ENCODE measurements around the gene KLHL26.
A peak's percentile ranks its signal among the peaks of the same experiment; 100 is the strongest.

- TF ChIP-seq TCF7L2 (IDR thresholded peaks at IDR 0.05; ENCODE audit: low read depth, low read length) = no peak
- TF ChIP-seq CBX1 (IDR thresholded peaks at IDR 0.05; ENCODE audit: low read depth) = no peak
- no peak for TF ChIP-seq ZNF384 (IDR thresholded peaks at IDR 0.05; ENCODE audit: low read depth, low read length)
- peak in 1 of 2 experiments; percentile 44; a peak in 1 of 4 replicates for TF ChIP-seq TEAD1 (CRISPR knock-in tag; IDR thresholded peaks at IDR 0.05)
- no peak for TF ChIP-seq IRF1 (CRISPR knock-in tag; IDR thresholded peaks at IDR 0.05; ENCODE audit: borderline replicate concordance)
- no peak for TF ChIP-seq POLR2AphosphoS5 (IDR thresholded peaks at IDR 0.05; ENCODE audit: control insufficient read depth, insufficient read depth, low read depth, low read length)
- no peak for TF ChIP-seq BCLAF1 (IDR thresholded peaks at IDR 0.05; ENCODE audit: borderline replicate concordance in 1 of 2, control insufficient read depth in 1 of 2, low read depth in 2 of 2, low read length in 1 of 2)
These were observed 46.5 kb downstream of the KLHL26 start, which contains the start of gene CRTC1 for GRCh38 chr19:18683109-18683957.
